Measurements from ENCODE around the gene C1orf21. TPM values are rescaled to one million over a fixed set of nuclear protein-coding genes. Genes with fewer than 3 reads are reported as not detected.

Gene C1orf21
- total RNA-seq, 4 donors from 2014 or later: 31.6 to 121 (median 38.0) TPM

- TF ChIP-seq CTCF (IDR thresholded peaks at IDR 0.05; ENCODE audit: low read depth): no peak
Observed at GRCh38 chr1:184462990-184463389, 76.2 kb downstream of the C1orf21 start.

GRCh38 chr1:184463680-184464079 is 76.9 kb downstream of the C1orf21 start:
- TF ChIP-seq CTCF (IDR thresholded peaks at IDR 0.05; ENCODE audit: low read depth): no peak

GRCh38 chr1:184464757-184465156 is 77.9 kb downstream of the C1orf21 start:
- no peak for TF ChIP-seq CTCF (IDR thresholded peaks at IDR 0.05; ENCODE audit: low read depth)

- TF ChIP-seq CTCF (IDR thresholded peaks at IDR 0.05; ENCODE audit: low read depth): no peak
Observed at GRCh38 chr1:184465489-184466146, 78.8 kb downstream of the C1orf21 start.

GRCh38 chr1:184467295-184467694 is 80.5 kb downstream of the C1orf21 start:
- TF ChIP-seq CTCF (IDR thresholded peaks at IDR 0.05; ENCODE audit: low read depth): no peak

- no peak for TF ChIP-seq CTCF (IDR thresholded peaks at IDR 0.05; ENCODE audit: low read depth)
Observed at GRCh38 chr1:184469396-184469795, 82.6 kb downstream of the C1orf21 start.

- TF ChIP-seq CTCF (IDR thresholded peaks at IDR 0.05; ENCODE audit: low read depth): no peak
Observed at GRCh38 chr1:184471686-184472085, 84.9 kb downstream of the C1orf21 start.
